GM19035 (cell line): Measurements from ENCODE around the gene ATPAF1.
"Not testable (repeated sequence)": the region's sequence is repeated elsewhere in the genome, so short reads cannot be mapped to it uniquely, and the experiment has no call there.

ENCODE experiments used
- ATAC-seq: cut with Tn5 transposase; IDR thresholded peaks from one replicate; pipeline ENCODE4 v1.9.1; 2021; ENCODE audit not compliant: unreplicated experiment

ATPAF1 gene

GRCh38 chr1:46681333-46682034 lies 13.3 kb upstream of the ATPAF1 start:
- no peak for ATAC-seq

GRCh38 chr1:46679789-46680573 lies 11.8 kb upstream of the ATPAF1 start:
- ATAC-seq, result no peak

- ATAC-seq, result no peak
Observed at GRCh38 chr1:46677339-46677738, 9.2 kb upstream of the ATPAF1 start.

- ATAC-seq, result no peak
Observed at GRCh38 chr1:46676531-46676930, 8.4 kb upstream of the ATPAF1 start.

- ATAC-seq, result peak; percentile 80
Observed at GRCh38 chr1:46675549-46676314, 7.6 kb upstream of the ATPAF1 start.

- ATAC-seq, result no peak
Observed at GRCh38 chr1:46673749-46674182, 5.6 kb upstream of the ATPAF1 start.

GRCh38 chr1:46672696-46673095 lies 4.5 kb upstream of the ATPAF1 start:
- ATAC-seq, result no peak

- ATAC-seq, result no peak
Observed at GRCh38 chr1:46671554-46671953, 3.4 kb upstream of the ATPAF1 start, which contains the start of gene TEX38. TEX38 (plus strand) TSS chr1:46671854; CDS start chr1:46671935, 81 bp downstream.

GRCh38 chr1:46670134-46670533 lies 2.0 kb upstream of the ATPAF1 start:
- ATAC-seq, result no peak

- ATAC-seq, result no peak
Observed at GRCh38 chr1:46665983-46666382, 2.2 kb downstream of the ATPAF1 start.

- not testable (repeated sequence) for ATAC-seq
Observed at GRCh38 chr1:46662919-46663318, 5.2 kb downstream of the ATPAF1 start.

- peak; percentile 86 for ATAC-seq
Observed at GRCh38 chr1:46660116-46660515, 8.0 kb downstream of the ATPAF1 start.

- peak; percentile 33 for ATAC-seq
Observed at GRCh38 chr1:46659307-46659870, 8.8 kb downstream of the ATPAF1 start.

GRCh38 chr1:46657775-46658174 lies 10.4 kb downstream of the ATPAF1 start:
- ATAC-seq, result no peak

GRCh38 chr1:46656643-46657042 lies 11.5 kb downstream of the ATPAF1 start:
- ATAC-seq, result no peak

- no peak for ATAC-seq
Observed at GRCh38 chr1:46655848-46656247, 12.3 kb downstream of the ATPAF1 start.

GRCh38 chr1:46654698-46655097 lies 13.5 kb downstream of the ATPAF1 start:
- not testable (repeated sequence) for ATAC-seq

GRCh38 chr1:46654012-46654411 lies 14.2 kb downstream of the ATPAF1 start:
- ATAC-seq, result no peak

GRCh38 chr1:46653405-46653958 lies 14.7 kb downstream of the ATPAF1 start:
- ATAC-seq, result no peak

GRCh38 chr1:46652321-46653100 lies 15.7 kb downstream of the ATPAF1 start:
- no peak for ATAC-seq
